Karpas-422 (cell line): ENCODE data around the gene ADAMTSL1. TPM values are rescaled to one million over a fixed set of nuclear protein-coding genes. Genes with fewer than 3 reads are reported as not detected.

Experiments
- DNase-seq: peaks from one replicate; pipeline ENCODE4 v3.0.0-alpha.2; 2015
- H2AFZ ChIP-seq: fragments of 200-600 bp; sonication (generic); 2 replicates; pipeline ENCODE4 v1.6.1; 2014; ENCODE audit warnings: antibody characterized with exemption, low read length, mixed read lengths
- H3K27ac ChIP-seq: fragments of 200-600 bp; sonication (generic); 2 replicates; pipeline ENCODE4 v1.5.1; 2014; ENCODE audit warnings: mild to moderate bottlenecking, low read length, moderate library complexity
- H3K27me3 ChIP-seq: fragments of 200-600 bp; sonication (generic); 2 replicates; pipeline ENCODE4 v1.6.1; 2014; ENCODE audit warnings: low read length, mixed read lengths
- H3K36me3 ChIP-seq: fragments of 200-600 bp; sonication (generic); 2 replicates; pipeline ENCODE4 v1.6.1; 2014; ENCODE audit warnings: low read length, mixed read lengths; ENCODE audit not compliant: insufficient read depth
- H3K4me1 ChIP-seq: fragments of 200-600 bp; sonication (generic); 2 replicates; pipeline ENCODE4 v1.6.1; 2014; ENCODE audit warnings: mild to moderate bottlenecking, low read length, mixed read lengths
- H3K4me2 ChIP-seq: fragments of 200-600 bp; sonication (generic); 2 replicates; pipeline ENCODE4 v1.6.1; 2014; ENCODE audit warnings: low read length, low read depth, mild to moderate bottlenecking; ENCODE audit not compliant: poor library complexity, severe bottlenecking
- H3K4me3 ChIP-seq: fragments of 200-600 bp; sonication (generic); 2 replicates; pipeline ENCODE4 v1.5.1; 2014; ENCODE audit warnings: mild to moderate bottlenecking, antibody characterized with exemption, low read length, mixed read lengths
- H3K79me2 ChIP-seq: fragments of 200-600 bp; sonication (generic); 2 replicates; pipeline ENCODE4 v1.6.1; 2014; ENCODE audit warnings: mild to moderate bottlenecking, low read length, mixed read lengths
- H3K9ac ChIP-seq: fragments of 200-600 bp; sonication (generic); 2 replicates; pipeline ENCODE4 v1.6.0; 2014; ENCODE audit warnings: low read length
- H3K9me2 ChIP-seq: fragments of 200-600 bp; sonication (generic), shearing (Covaris generic); replicated peaks from 2 replicates; pipeline ENCODE4 v1.6.0; 2014; ENCODE audit warnings: mild to moderate bottlenecking, low read length, moderate library complexity; ENCODE audit not compliant: insufficient read depth
- H3K9me3 ChIP-seq: fragments of 300-700, 200-600 bp; sonication (generic); 2 replicates; pipeline ENCODE4 v1.6.1; 2014; ENCODE audit warnings: low read length, mixed read lengths
- H4K20me1 ChIP-seq: fragments of 200-600 bp; sonication (generic); 2 replicates; pipeline ENCODE4 v1.6.1; 2014; ENCODE audit warnings: mild to moderate bottlenecking, antibody characterized with exemption, low read length, low read depth; ENCODE audit not compliant: insufficient read depth
- total RNA-seq: library from RNA; depleted of rRNA; stranded (reverse); fragments of >200 nt; shearing (Covaris generic); gene quantifications from 2 replicates; pipeline ENCODE4 v1.2.3, GENCODE V29; 2014; ENCODE audit warnings: low replicate concordance

Gene ADAMTSL1
- total RNA-seq, 1 experiment from 2014 or later = 8.2 TPM

GRCh38 chr9:18543406-18544192, 69.6 kb downstream of the ADAMTSL1 start:
- H3K9me2 ChIP-seq = no peaks in the 10 kb centered on the region
- no peaks in the 10 kb centered on the region for H3K27me3 ChIP-seq
- no peak overlapping the region for H2AFZ ChIP-seq
- H3K4me2 ChIP-seq = no peak overlapping the region
- no peak overlapping the region for H3K9ac ChIP-seq
- H3K4me3 ChIP-seq = no peak overlapping the region
- no peaks in the 10 kb centered on the region for H4K20me1 ChIP-seq
- DNase-seq = peak; percentile 15
- H3K27ac ChIP-seq = no peak overlapping the region
- H3K79me2 ChIP-seq = no peaks in the 10 kb centered on the region
- H3K9me3 ChIP-seq = no peaks in the 10 kb centered on the region
- no peaks in the 10 kb centered on the region for H3K4me1 ChIP-seq
- H3K36me3 ChIP-seq = no peaks in the 10 kb centered on the region

- Histone ChIP-seq H3K27me3 (no peaks in the 10 kb centered on the region), H3K4me2 (no peak overlapping the region), H3K4me3 (no peak overlapping the region)
These were observed 70.5 kb downstream of the ADAMTSL1 start for GRCh38 chr9:18544456-18544855.

GRCh38 chr9:18545636-18546360, 71.8 kb downstream of the ADAMTSL1 start:
- Histone ChIP-seq H2AFZ (no peak overlapping the region), H3K27me3 (no peaks in the 10 kb centered on the region), H3K79me2 (no peaks in the 10 kb centered on the region), H3K9me2 (no peaks in the 10 kb centered on the region), H3K9ac (no peak overlapping the region), H3K36me3 (no peaks in the 10 kb centered on the region), H3K9me3 (no peaks in the 10 kb centered on the region), H3K4me2 (no peak overlapping the region), H3K4me3 (no peak overlapping the region), H3K4me1 (no peaks in the 10 kb centered on the region), H4K20me1 (no peaks in the 10 kb centered on the region), H3K27ac (no peak overlapping the region)
- DNase-seq = peak; percentile 37

More at GRCh38 chr9:18544456-18544855, 70.5 kb downstream of the ADAMTSL1 start:
- no peak overlapping the region for H2AFZ ChIP-seq
- H3K79me2 ChIP-seq = no peaks in the 10 kb centered on the region
- peak; percentile 28 for DNase-seq
- H3K9ac ChIP-seq = no peak overlapping the region
- H3K27ac ChIP-seq = no peak overlapping the region
- H3K36me3 ChIP-seq = no peaks in the 10 kb centered on the region
- no peaks in the 10 kb centered on the region for H4K20me1 ChIP-seq
- no peaks in the 10 kb centered on the region for H3K9me3 ChIP-seq
- no peaks in the 10 kb centered on the region for H3K9me2 ChIP-seq
- H3K4me1 ChIP-seq = no peaks in the 10 kb centered on the region

- no peak overlapping the region for H3K9ac ChIP-seq
- DNase-seq = no peak
- H3K4me3 ChIP-seq = no peak overlapping the region
- H3K27me3 ChIP-seq = no peaks in the 10 kb centered on the region
- no peaks in the 10 kb centered on the region for H3K9me3 ChIP-seq
- no peaks in the 10 kb centered on the region for H3K9me2 ChIP-seq
- H3K36me3 ChIP-seq = no peaks in the 10 kb centered on the region
- H3K4me2 ChIP-seq = no peak overlapping the region
- H2AFZ ChIP-seq = no peak overlapping the region
- H3K79me2 ChIP-seq = no peaks in the 10 kb centered on the region
- H3K27ac ChIP-seq = no peak overlapping the region
- no peaks in the 10 kb centered on the region for H4K20me1 ChIP-seq
- H3K4me1 ChIP-seq = no peaks in the 10 kb centered on the region
These were observed 74.5 kb downstream of the ADAMTSL1 start for GRCh38 chr9:18548456-18548855.

- H3K4me3 ChIP-seq = no peak overlapping the region
- no peak overlapping the region for H3K4me2 ChIP-seq
- H3K79me2 ChIP-seq = no peaks in the 10 kb centered on the region
- no peaks in the 10 kb centered on the region for H3K4me1 ChIP-seq
- H3K9ac ChIP-seq = no peak overlapping the region
- no peaks in the 10 kb centered on the region for H3K9me3 ChIP-seq
- H3K27ac ChIP-seq = no peak overlapping the region
- no peaks in the 10 kb centered on the region for H4K20me1 ChIP-seq
- H3K9me2 ChIP-seq = no peaks in the 10 kb centered on the region
- no peak overlapping the region for H2AFZ ChIP-seq
- no peaks in the 10 kb centered on the region for H3K36me3 ChIP-seq
- no peaks in the 10 kb centered on the region for H3K27me3 ChIP-seq
- DNase-seq = no peak
These were observed 75.8 kb downstream of the ADAMTSL1 start for GRCh38 chr9:18549772-18550171.

GRCh38 chr9:18550286-18550685, 76.3 kb downstream of the ADAMTSL1 start:
- Histone ChIP-seq H3K4me1 (no peaks in the 10 kb centered on the region), H3K27ac (no peak overlapping the region), H3K27me3 (no peaks in the 10 kb centered on the region), H3K4me3 (no peak overlapping the region), H3K79me2 (no peaks in the 10 kb centered on the region), H2AFZ (no peak overlapping the region), H3K36me3 (no peaks in the 10 kb centered on the region), H3K9me2 (no peaks in the 10 kb centered on the region), H3K9ac (no peak overlapping the region), H3K4me2 (no peak overlapping the region), H4K20me1 (no peaks in the 10 kb centered on the region), H3K9me3 (no peaks in the 10 kb centered on the region)
- no peak for DNase-seq

- no peak overlapping the region for H3K4me2 ChIP-seq
- no peaks in the 10 kb centered on the region for H3K9me2 ChIP-seq
- H2AFZ ChIP-seq = no peak overlapping the region
- H3K79me2 ChIP-seq = no peaks in the 10 kb centered on the region
- DNase-seq = no peak
- no peaks in the 10 kb centered on the region for H3K27me3 ChIP-seq
- H4K20me1 ChIP-seq = no peaks in the 10 kb centered on the region
- H3K4me3 ChIP-seq = no peak overlapping the region
- no peaks in the 10 kb centered on the region for H3K36me3 ChIP-seq
- no peaks in the 10 kb centered on the region for H3K9me3 ChIP-seq
- no peak overlapping the region for H3K9ac ChIP-seq
- no peaks in the 10 kb centered on the region for H3K4me1 ChIP-seq
- no peak overlapping the region for H3K27ac ChIP-seq
These were observed 80.3 kb downstream of the ADAMTSL1 start for GRCh38 chr9:18554244-18554643.

GRCh38 chr9:18555105-18555883, 81.3 kb downstream of the ADAMTSL1 start:
- no peak overlapping the region for H3K4me3 ChIP-seq

More at GRCh38 chr9:18555105-18555883, 81.3 kb downstream of the ADAMTSL1 start:
- H3K4me2 ChIP-seq = no peak overlapping the region
- no peak overlapping the region for H2AFZ ChIP-seq
- H3K9ac ChIP-seq = no peak overlapping the region
- no peaks in the 10 kb centered on the region for H3K27me3 ChIP-seq
- no peak for DNase-seq
- no peaks in the 10 kb centered on the region for H3K9me3 ChIP-seq
- no peaks in the 10 kb centered on the region for H3K4me1 ChIP-seq
- H4K20me1 ChIP-seq = no peaks in the 10 kb centered on the region
- H3K36me3 ChIP-seq = no peaks in the 10 kb centered on the region
- no peaks in the 10 kb centered on the region for H3K9me2 ChIP-seq
- H3K79me2 ChIP-seq = no peaks in the 10 kb centered on the region
- no peak overlapping the region for H3K27ac ChIP-seq
